Esophagus muscularis mucosa (tissue), 4 donors: ENCODE results near the gene DIAPH1.

Source experiments
- EP300 ChIP-seq: sonication (generic); formaldehyde crosslinking; IDR thresholded peaks from one replicate; pipeline ENCODE4 v1.6.1; 2017; ENCODE audit warnings: antibody characterized with exemption
- POLR2A ChIP-seq: fragments of 450-650 bp; IDR thresholded peaks from one replicate; pipeline ENCODE4 v1.6.1; 2017; ENCODE audit warnings: antibody characterized with exemption, moderate library complexity, mild to moderate bottlenecking, low read depth
- POLR2AphosphoS5 ChIP-seq, 2 donors: sonication (generic); formaldehyde crosslinking; IDR thresholded peaks; one replicate each; pipeline ENCODE4 v1.6.1; 2017; ENCODE audit warnings: antibody characterized with exemption in 2 of 2
- TF ChIP-seq, protein P1 (sequence below), 3 experiments: fragments of 200-600 bp in 2 of 3; fragments of 450-650 bp in 1 of 3; sonication (generic) in 2 of 3; IDR thresholded peaks; one replicate each; pipeline ENCODE4 v1.5.1; 2017 to 2019; ENCODE audit warnings: antibody characterized with exemption in 3 of 3, mild to moderate bottlenecking in 2 of 3, moderate library complexity in 1 of 3

DNA sequence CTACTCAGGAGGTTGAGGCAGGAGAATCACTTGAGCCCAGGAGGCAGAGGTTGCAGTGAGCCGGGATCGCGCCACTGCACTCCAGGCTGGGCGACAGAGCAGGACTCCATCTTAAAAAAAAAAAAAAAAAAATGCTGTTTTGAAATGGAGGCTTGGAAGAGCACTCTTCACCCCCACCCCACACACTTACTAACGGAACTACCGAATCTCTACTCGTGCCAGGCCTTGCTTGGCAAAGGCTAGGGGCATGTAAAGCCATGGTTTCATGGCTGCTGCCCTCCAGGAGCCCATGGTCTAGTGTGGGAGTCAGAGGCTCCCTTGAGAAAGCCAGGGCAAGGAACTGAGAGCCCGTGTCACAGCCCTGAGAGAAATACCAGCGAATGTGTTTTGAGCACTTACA lies 108.6 kb downstream of the DIAPH1 start:
- TF ChIP-seq, protein P1, sequence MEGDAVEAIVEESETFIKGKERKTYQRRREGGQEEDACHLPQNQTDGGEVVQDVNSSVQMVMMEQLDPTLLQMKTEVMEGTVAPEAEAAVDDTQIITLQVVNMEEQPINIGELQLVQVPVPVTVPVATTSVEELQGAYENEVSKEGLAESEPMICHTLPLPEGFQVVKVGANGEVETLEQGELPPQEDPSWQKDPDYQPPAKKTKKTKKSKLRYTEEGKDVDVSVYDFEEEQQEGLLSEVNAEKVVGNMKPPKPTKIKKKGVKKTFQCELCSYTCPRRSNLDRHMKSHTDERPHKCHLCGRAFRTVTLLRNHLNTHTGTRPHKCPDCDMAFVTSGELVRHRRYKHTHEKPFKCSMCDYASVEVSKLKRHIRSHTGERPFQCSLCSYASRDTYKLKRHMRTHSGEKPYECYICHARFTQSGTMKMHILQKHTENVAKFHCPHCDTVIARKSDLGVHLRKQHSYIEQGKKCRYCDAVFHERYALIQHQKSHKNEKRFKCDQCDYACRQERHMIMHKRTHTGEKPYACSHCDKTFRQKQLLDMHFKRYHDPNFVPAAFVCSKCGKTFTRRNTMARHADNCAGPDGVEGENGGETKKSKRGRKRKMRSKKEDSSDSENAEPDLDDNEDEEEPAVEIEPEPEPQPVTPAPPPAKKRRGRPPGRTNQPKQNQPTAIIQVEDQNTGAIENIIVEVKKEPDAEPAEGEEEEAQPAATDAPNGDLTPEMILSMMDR (IDR thresholded peaks at IDR 0.05), result no peak
- TF ChIP-seq POLR2A, result no peak
- no peak for TF ChIP-seq POLR2AphosphoS5 (IDR thresholded peaks at IDR 0.05)
- no peak for TF ChIP-seq EP300
